OCI-LY7 (cell line): ENCODE results near the gene AP5S1. TPM values are rescaled to one million over a fixed set of nuclear protein-coding genes. Genes with fewer than 3 reads are reported as not detected.

ENCODE experiments used
- BruUV-seq: library from RNA; stranded (reverse); fragments of 400-500 nt; replicated peaks from 2 replicates; lab custom pipeline; 2021; lab: Mats Ljungman, UMichigan
- CTCF ChIA-PET: fragments of 300-600 bp; sonication (Branson Sonifier 250); formaldehyde crosslinking; loops from one replicate; lab custom pipeline; 2022; ENCODE audit warnings: antibody characterized with exemption; ENCODE audit not compliant: unreplicated experiment; lab: Charles Lee
- POLR2A ChIA-PET: fragments of 300-600 bp; sonication (Branson Sonifier 250); formaldehyde crosslinking; loops from one replicate; lab custom pipeline; 2022; ENCODE audit warnings: antibody characterized with exemption; lab: Charles Lee
- DNase-seq: peaks from one replicate; pipeline ENCODE4 v3.0.0-alpha.2; 2015; ENCODE audit warnings: low spot score
- H2AFZ ChIP-seq: fragments of 200-600 bp; sonication (generic), shearing (Covaris generic); 2 replicates; pipeline ENCODE4 v1.6.1; 2014; ENCODE audit warnings: mild to moderate bottlenecking, antibody characterized with exemption, low read length, moderate library complexity
- H3K27ac ChIP-seq: fragments of 200-600 bp; sonication (generic); 2 replicates; pipeline ENCODE4 v1.5.1; 2014; ENCODE audit warnings: mixed run types, low read depth, mild to moderate bottlenecking, moderate library complexity, low read length, inconsistent platforms; ENCODE audit not compliant: poor library complexity, severe bottlenecking
- H3K36me3 ChIP-seq: fragments of 200-600 bp; sonication (generic); 2 replicates; pipeline ENCODE4 v1.6.1; 2014; ENCODE audit warnings: mild to moderate bottlenecking, antibody characterized with exemption, low read length, moderate library complexity, mixed read lengths; ENCODE audit not compliant: insufficient read depth
- H3K4me1 ChIP-seq: fragments of 200-600 bp; sonication (generic); 2 replicates; pipeline ENCODE4 v1.5.1; 2014; ENCODE audit warnings: mild to moderate bottlenecking, low read length; ENCODE audit not compliant: insufficient read depth, poor library complexity, severe bottlenecking
- H3K4me2 ChIP-seq: fragments of 200-600 bp; sonication (generic); 2 replicates; pipeline ENCODE4 v1.6.1; 2014; ENCODE audit warnings: mild to moderate bottlenecking, low read length
- H3K4me3 ChIP-seq: fragments of 200-600 bp; sonication (generic); 2 replicates; pipeline ENCODE4 v1.5.1; 2014; ENCODE audit warnings: mild to moderate bottlenecking, low read depth, low read length; ENCODE audit not compliant: poor library complexity, severe bottlenecking
- H3K79me2 ChIP-seq: fragments of 200-600 bp; sonication (generic); 2 replicates; pipeline ENCODE4 v1.6.1; 2016; ENCODE audit warnings: low read depth, mild to moderate bottlenecking, low read length, moderate library complexity, mixed read lengths; ENCODE audit not compliant: insufficient read depth
- H3K9me2 ChIP-seq: fragments of 200-600 bp; sonication (generic); 2 replicates; pipeline ENCODE4 v1.6.1; 2016; ENCODE audit warnings: mild to moderate bottlenecking, low read length, mixed read lengths; ENCODE audit not compliant: insufficient read depth
- H3K9me3 ChIP-seq: fragments of 200-600 bp; sonication (generic); 2 replicates; pipeline ENCODE4 v1.6.1; 2014; ENCODE audit warnings: mild to moderate bottlenecking, mixed run types, low read length, mixed read lengths
- H4K20me1 ChIP-seq: fragments of 200-600 bp; sonication (generic); 2 replicates; pipeline ENCODE4 v1.6.1; 2014; ENCODE audit warnings: mild to moderate bottlenecking, antibody characterized with exemption, low read length, moderate library complexity, mixed read lengths; ENCODE audit not compliant: insufficient read depth
- CTCF ChIP-seq: fragments of 200-600 bp; sonication (generic); conservative IDR thresholded peaks from 2 replicates; pipeline ENCODE4 v1.5.1; 2014; ENCODE audit warnings: mild to moderate bottlenecking, antibody characterized with exemption, low read length, moderate library complexity, mixed read lengths
- EZH2phosphoT487 ChIP-seq: fragments of 200-600 bp; sonication (generic); IDR thresholded peaks from 2 replicates; pipeline ENCODE4 v1.6.1; 2018; ENCODE audit warnings: low read depth, borderline replicate concordance, mild to moderate bottlenecking, mixed run types, antibody characterized with exemption, low read length, moderate library complexity, mixed read lengths
- intact Hi-C: fragments of 100-400 bp; cut with micrococcal nuclease; formaldehyde crosslinking; loops from one replicate; pipeline ENCODE4 v1.10.0; 2022; ENCODE audit not compliant: unreplicated experiment
- total RNA-seq, 2 experiments: library from RNA; depleted of rRNA in 1 of 2; stranded (reverse); fragments of >200 nt in 1 of 2; shearing (Covaris generic) in 1 of 2; gene quantifications; 2 replicates each; pipeline ENCODE4 v1.2.3, GENCODE V29; 2014 to 2022

Gene AP5S1
- total RNA-seq, 2 experiments from 2014 or later: 9.8 to 12.1 TPM

- intact Hi-C loops: loop anchor here (2.0 kb wide), 2 partner anchors 103 to 299 kb away; partner anchors contain the start of gene PANK2
Measured at GRCh38 chr20:3785240-3786125, 34.9 kb upstream of the AP5S1 start.

GRCh38 chr20:3786126-3786484 is 34.2 kb upstream of the AP5S1 start:
- ChIA-PET CTCF (interaction anchor here (0.7 to 1.7 kb wide), 2 partner anchors 34 to 70 kb away, joined by 3 to 4 read pairs; partner anchors contain the start of gene AP5S1), POLR2A (interaction anchor here (3.2 kb wide), 1 partner anchor 35 kb away, joined by 16 read pairs; the partner anchor contains the start of gene AP5S1)
- Histone ChIP-seq H3K9me3 (no peaks in the 10 kb centered on the region), H3K4me3 (peak overlapping the region; percentile 71), H3K4me2 (peak overlapping the region; percentile 65), H3K27ac (no peak overlapping the region), H3K4me1 (peaks cover 29% of the 10 kb centered on the region), H3K36me3 (no peaks in the 10 kb centered on the region; the same call in 1 of the 2 replicates), H2AFZ (no peak overlapping the region), H3K9me2 (no peaks in the 10 kb centered on the region), H4K20me1 (no peaks in the 10 kb centered on the region; the same call in 1 of the 2 replicates), H3K79me2 (peaks cover 15% of the 10 kb centered on the region; the same call in 1 of the 2 replicates)
- no TSS peak for BruUV-seq
- intact Hi-C loops: loop anchor here (2.0 kb wide), 2 partner anchors 103 to 299 kb away; partner anchors contain the start of gene PANK2
- DNase-seq: no peak
- TF ChIP-seq EZH2phosphoT487: no peak
- TF ChIP-seq CTCF: no peak

More at GRCh38 chr20:3785240-3786125, 34.9 kb upstream of the AP5S1 start:
- H3K9me2 ChIP-seq: no peaks in the 10 kb centered on the region
- no peak overlapping the region for H3K27ac ChIP-seq
- no peaks in the 10 kb centered on the region; the same call in 1 of the 2 replicates for H3K36me3 ChIP-seq
- H3K9me3 ChIP-seq: no peaks in the 10 kb centered on the region
- H2AFZ ChIP-seq: no peak overlapping the region
- H3K4me3 ChIP-seq: peak overlapping the region; percentile 71
- ChIA-PET POLR2A (interaction anchor here (0.7 to 3.2 kb wide), 2 partner anchors 35 to 60 kb away, joined by 6 to 16 read pairs; partner anchors contain the start of gene AP5S1), CTCF (interaction anchor here (0.7 to 1.7 kb wide), 2 partner anchors 34 to 71 kb away, joined by 3 to 4 read pairs; partner anchors contain the start of gene AP5S1)
- BruUV-seq: no TSS peak
- no peaks in the 10 kb centered on the region; the same call in 1 of the 2 replicates for H4K20me1 ChIP-seq
- peaks cover 36% of the 10 kb centered on the region for H3K4me1 ChIP-seq
- peak overlapping the region; percentile 65 for H3K4me2 ChIP-seq
- no peak for DNase-seq
- peaks cover 15% of the 10 kb centered on the region; the same call in 1 of the 2 replicates for H3K79me2 ChIP-seq
- TF ChIP-seq CTCF (no peak), EZH2phosphoT487 (no peak)
